Neural cell (in vitro differentiated cells): ENCODE data around the gene RELN. TPM values are rescaled to one million over a fixed set of nuclear protein-coding genes. Genes with fewer than 3 reads are reported as not detected.

Experiments
- H2AFZ ChIP-seq: fragments of 200-600, 300-800 bp; sonication (generic), shearing (Covaris generic); 2 replicates; pipeline ENCODE4 v1.6.0; 2014; ENCODE audit warnings: low read depth, mild to moderate bottlenecking, antibody characterized with exemption, low read length, moderate library complexity
- H3F3A ChIP-seq: fragments of 200-600 bp; shearing (Covaris generic); 2 replicates; pipeline ENCODE4 v1.6.1; 2016; ENCODE audit warnings: mild to moderate bottlenecking, moderate library complexity, mixed read lengths, antibody characterized with exemption, low read length; ENCODE audit not compliant: insufficient read depth, poor library complexity, severe bottlenecking
- H3K27ac ChIP-seq: fragments of 200-600, 300-800 bp; sonication (generic), shearing (Covaris generic); 2 replicates; pipeline ENCODE4 v1.5.1; 2014; ENCODE audit warnings: mild to moderate bottlenecking, low read length, moderate library complexity
- H3K27me3 ChIP-seq: fragments of 300-800, 200-600 bp; sonication (generic), shearing (Covaris generic); 2 replicates; pipeline ENCODE4 v1.6.0; 2014; ENCODE audit warnings: mild to moderate bottlenecking, low read depth, low read length, moderate library complexity; ENCODE audit not compliant: insufficient read depth
- H3K36me3 ChIP-seq: fragments of 300-800, 200-600 bp; sonication (generic), shearing (Covaris generic); 2 replicates; pipeline ENCODE4 v1.5.1; 2014; ENCODE audit warnings: mild to moderate bottlenecking, antibody characterized with exemption, low read length, moderate library complexity; ENCODE audit not compliant: insufficient read depth
- H3K4me2 ChIP-seq: fragments of 300-800, 200-600 bp; sonication (generic), shearing (Covaris generic); 2 replicates; pipeline ENCODE4 v1.6.0; 2014; ENCODE audit warnings: mild to moderate bottlenecking, low read length
- H3K4me3 ChIP-seq: fragments of 300-800, 200-600 bp; sonication (generic), shearing (Covaris generic); 2 replicates; pipeline ENCODE4 v1.5.1; 2014; ENCODE audit warnings: mild to moderate bottlenecking, low read length, moderate library complexity
- H3K79me2 ChIP-seq: fragments of 200-600 bp; shearing (Covaris generic); replicated peaks from 2 replicates; pipeline ENCODE4 v1.6.0; 2014; ENCODE audit warnings: mild to moderate bottlenecking, low read length, moderate library complexity; ENCODE audit not compliant: insufficient read depth
- H3K9ac ChIP-seq: fragments of 300-800, 200-600 bp; sonication (generic), shearing (Covaris generic); 2 replicates; pipeline ENCODE4 v1.6.1; 2016; ENCODE audit warnings: mild to moderate bottlenecking, low read length, mixed read lengths
- H3K9me2 ChIP-seq: fragments of 200-600 bp; shearing (Covaris generic); 2 replicates; pipeline ENCODE4 v1.6.1; 2016; ENCODE audit warnings: mild to moderate bottlenecking, low read length, mixed read lengths; ENCODE audit not compliant: insufficient read depth
- H3K9me3 ChIP-seq: fragments of 200-600, 300-800 bp; sonication (generic), shearing (Covaris generic); 2 replicates; pipeline ENCODE4 v1.6.1; 2016; ENCODE audit warnings: mild to moderate bottlenecking, mixed run types, low read length, moderate library complexity, mixed read lengths
- H4K20me1 ChIP-seq: fragments of 200-600 bp; shearing (Covaris generic); 2 replicates; pipeline ENCODE4 v1.6.1; 2016; ENCODE audit warnings: mild to moderate bottlenecking, mixed run types; ENCODE audit not compliant: insufficient read depth
- EP300 ChIP-seq: fragments of 450-650 bp; conservative IDR thresholded peaks from 2 replicates; pipeline ENCODE4 v1.6.1; 2014; ENCODE audit warnings: antibody characterized with exemption, mild to moderate bottlenecking, moderate library complexity; ENCODE audit not compliant: poor library complexity, severe bottlenecking
- EZH2 ChIP-seq: fragments of 200-600, 300-800 bp; shearing (Covaris generic), sonication (generic); IDR thresholded peaks from 2 replicates; pipeline ENCODE4 v1.6.1; 2014; ENCODE audit warnings: antibody characterized with exemption, low read length, borderline replicate concordance, mild to moderate bottlenecking; ENCODE audit not compliant: insufficient read depth, poor library complexity, severe bottlenecking
- MXI1 ChIP-seq: fragments of 450-650 bp; conservative IDR thresholded peaks from 2 replicates; pipeline ENCODE4 v1.6.1; 2014; ENCODE audit warnings: antibody characterized with exemption, mild to moderate bottlenecking; ENCODE audit not compliant: poor library complexity, severe bottlenecking
- POLR2AphosphoS5 ChIP-seq: IDR thresholded peaks from 2 replicates; pipeline ENCODE4 v1.6.1; 2012
- RAD21 ChIP-seq: fragments of 450-650 bp; conservative IDR thresholded peaks from 2 replicates; pipeline ENCODE4 v1.6.1; 2014; ENCODE audit warnings: antibody characterized with exemption, mild to moderate bottlenecking, moderate library complexity
- SMC3 ChIP-seq: fragments of 450-650 bp; conservative IDR thresholded peaks from 2 replicates; pipeline ENCODE4 v1.6.1; 2014; ENCODE audit warnings: antibody characterized with exemption, mild to moderate bottlenecking, moderate library complexity; ENCODE audit not compliant: poor library complexity
- TAF1 ChIP-seq: IDR thresholded peaks from 2 replicates; pipeline ENCODE4 v1.6.1; 2012; ENCODE audit warnings: low read depth
- polyA plus RNA-seq: library from polyadenylated mRNA; depleted of rRNA; stranded (reverse); fragments of >200 nt; gene quantifications from 2 replicates; pipeline ENCODE4 v1.2.3, GENCODE V29; 2014
- TF ChIP-seq, protein P1 (sequence below): fragments of 450-650 bp; IDR thresholded peaks from 2 replicates; pipeline ENCODE4 v1.5.1; 2014; ENCODE audit warnings: antibody characterized with exemption, mild to moderate bottlenecking, moderate library complexity; ENCODE audit not compliant: poor library complexity, severe bottlenecking
- TF ChIP-seq, protein P2 (sequence below): IDR thresholded peaks from 2 replicates; pipeline ENCODE4 v1.6.1; 2012; ENCODE audit warnings: borderline replicate concordance

Gene RELN
- polyA plus RNA-seq, 1 donor from 2014 or later, result 178 TPM

DNA sequence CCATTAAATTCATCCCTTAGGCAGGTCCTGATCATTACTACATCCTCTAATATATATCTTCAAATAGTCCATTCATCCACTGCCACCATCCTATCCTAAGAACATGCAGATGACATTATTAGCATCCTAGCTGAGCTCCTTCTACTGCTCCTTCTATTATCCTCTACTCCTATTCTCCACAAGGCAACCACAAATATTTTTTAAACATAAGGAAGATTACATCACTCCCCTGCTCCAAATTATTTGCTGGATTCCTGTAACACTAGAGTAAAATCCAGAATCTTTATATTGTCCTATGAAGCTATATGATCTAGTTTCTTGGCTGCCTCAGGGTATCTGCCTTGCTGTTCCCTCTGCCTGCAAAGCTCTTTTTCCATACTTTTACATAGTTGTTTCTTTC lies 367.2 kb downstream of the RELN start:
- Histone ChIP-seq H3K4me2 (no peak overlapping the region), H4K20me1 (no peaks in the 10 kb centered on the region), H3F3A (no peaks in the 10 kb centered on the region), H2AFZ (no peak overlapping the region), H3K4me3 (no peak overlapping the region), H3K9me3 (no peaks in the 10 kb centered on the region), H3K79me2 (no peaks in the 10 kb centered on the region), H3K36me3 (no peaks in the 10 kb centered on the region), H3K27ac (no peak overlapping the region), H3K9me2 (no peaks in the 10 kb centered on the region), H3K27me3 (no peaks in the 10 kb centered on the region), H3K9ac (no peak overlapping the region)
- TF ChIP-seq, protein P1, sequence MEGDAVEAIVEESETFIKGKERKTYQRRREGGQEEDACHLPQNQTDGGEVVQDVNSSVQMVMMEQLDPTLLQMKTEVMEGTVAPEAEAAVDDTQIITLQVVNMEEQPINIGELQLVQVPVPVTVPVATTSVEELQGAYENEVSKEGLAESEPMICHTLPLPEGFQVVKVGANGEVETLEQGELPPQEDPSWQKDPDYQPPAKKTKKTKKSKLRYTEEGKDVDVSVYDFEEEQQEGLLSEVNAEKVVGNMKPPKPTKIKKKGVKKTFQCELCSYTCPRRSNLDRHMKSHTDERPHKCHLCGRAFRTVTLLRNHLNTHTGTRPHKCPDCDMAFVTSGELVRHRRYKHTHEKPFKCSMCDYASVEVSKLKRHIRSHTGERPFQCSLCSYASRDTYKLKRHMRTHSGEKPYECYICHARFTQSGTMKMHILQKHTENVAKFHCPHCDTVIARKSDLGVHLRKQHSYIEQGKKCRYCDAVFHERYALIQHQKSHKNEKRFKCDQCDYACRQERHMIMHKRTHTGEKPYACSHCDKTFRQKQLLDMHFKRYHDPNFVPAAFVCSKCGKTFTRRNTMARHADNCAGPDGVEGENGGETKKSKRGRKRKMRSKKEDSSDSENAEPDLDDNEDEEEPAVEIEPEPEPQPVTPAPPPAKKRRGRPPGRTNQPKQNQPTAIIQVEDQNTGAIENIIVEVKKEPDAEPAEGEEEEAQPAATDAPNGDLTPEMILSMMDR, result no peak
- no peak for TF ChIP-seq RAD21
- no peak for TF ChIP-seq TAF1
- TF ChIP-seq SMC3, result no peak
- TF ChIP-seq EZH2, result no peak
- TF ChIP-seq, protein P2, sequence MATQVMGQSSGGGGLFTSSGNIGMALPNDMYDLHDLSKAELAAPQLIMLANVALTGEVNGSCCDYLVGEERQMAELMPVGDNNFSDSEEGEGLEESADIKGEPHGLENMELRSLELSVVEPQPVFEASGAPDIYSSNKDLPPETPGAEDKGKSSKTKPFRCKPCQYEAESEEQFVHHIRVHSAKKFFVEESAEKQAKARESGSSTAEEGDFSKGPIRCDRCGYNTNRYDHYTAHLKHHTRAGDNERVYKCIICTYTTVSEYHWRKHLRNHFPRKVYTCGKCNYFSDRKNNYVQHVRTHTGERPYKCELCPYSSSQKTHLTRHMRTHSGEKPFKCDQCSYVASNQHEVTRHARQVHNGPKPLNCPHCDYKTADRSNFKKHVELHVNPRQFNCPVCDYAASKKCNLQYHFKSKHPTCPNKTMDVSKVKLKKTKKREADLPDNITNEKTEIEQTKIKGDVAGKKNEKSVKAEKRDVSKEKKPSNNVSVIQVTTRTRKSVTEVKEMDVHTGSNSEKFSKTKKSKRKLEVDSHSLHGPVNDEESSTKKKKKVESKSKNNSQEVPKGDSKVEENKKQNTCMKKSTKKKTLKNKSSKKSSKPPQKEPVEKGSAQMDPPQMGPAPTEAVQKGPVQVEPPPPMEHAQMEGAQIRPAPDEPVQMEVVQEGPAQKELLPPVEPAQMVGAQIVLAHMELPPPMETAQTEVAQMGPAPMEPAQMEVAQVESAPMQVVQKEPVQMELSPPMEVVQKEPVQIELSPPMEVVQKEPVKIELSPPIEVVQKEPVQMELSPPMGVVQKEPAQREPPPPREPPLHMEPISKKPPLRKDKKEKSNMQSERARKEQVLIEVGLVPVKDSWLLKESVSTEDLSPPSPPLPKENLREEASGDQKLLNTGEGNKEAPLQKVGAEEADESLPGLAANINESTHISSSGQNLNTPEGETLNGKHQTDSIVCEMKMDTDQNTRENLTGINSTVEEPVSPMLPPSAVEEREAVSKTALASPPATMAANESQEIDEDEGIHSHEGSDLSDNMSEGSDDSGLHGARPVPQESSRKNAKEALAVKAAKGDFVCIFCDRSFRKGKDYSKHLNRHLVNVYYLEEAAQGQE, result no peak
- no peak for TF ChIP-seq EP300
- no peak for TF ChIP-seq MXI1
- TF ChIP-seq POLR2AphosphoS5, result no peak

DNA sequence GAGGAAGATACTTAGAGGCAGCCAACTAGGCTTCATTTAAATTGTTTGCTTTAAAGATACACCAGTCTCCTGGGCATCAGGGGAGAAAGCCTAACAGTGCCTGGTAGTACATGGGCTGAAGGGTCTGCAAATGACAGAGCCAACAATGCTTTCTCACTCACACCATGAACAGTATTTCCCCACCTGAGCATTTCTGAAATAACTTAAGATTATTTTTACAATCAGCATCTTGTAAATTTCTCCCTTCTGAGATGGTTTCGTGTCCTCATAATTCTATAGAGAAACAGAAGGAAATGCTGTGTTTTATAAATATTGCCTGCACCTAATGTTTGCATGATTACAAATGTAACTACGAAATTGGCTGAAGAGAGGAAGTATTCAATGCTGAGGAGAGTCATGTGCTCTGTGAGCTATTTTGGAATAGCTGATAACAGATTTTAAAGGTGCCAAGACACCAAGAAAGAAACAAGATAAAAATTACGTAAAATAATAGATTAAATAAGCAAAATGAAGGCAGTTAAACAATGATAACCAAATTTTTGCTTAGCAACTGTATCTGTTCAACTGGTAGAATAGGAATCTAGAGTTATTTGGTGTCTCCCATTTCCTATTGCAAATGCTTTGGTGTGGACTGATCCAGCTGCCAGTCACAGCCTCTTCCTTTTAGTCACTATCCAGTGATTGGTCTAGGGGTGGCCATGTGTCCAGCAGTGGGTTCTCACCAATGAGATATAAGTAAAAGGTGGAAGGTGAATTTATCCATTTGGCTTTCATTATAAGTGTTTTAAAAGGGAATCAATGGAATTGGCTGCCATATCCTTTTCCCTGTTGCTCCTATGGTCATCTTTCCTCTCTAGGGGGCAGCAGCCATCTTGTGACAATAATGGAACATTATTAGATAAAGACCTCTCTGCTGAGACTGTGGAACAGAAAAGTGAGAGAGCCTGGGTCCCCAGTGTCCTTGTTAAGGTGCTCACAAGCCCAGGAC lies 375.5 kb downstream of the RELN start:
- H3F3A ChIP-seq, result no peaks in the 10 kb centered on the region

More for the DNA sequence above, 375.5 kb downstream of the RELN start:
- Histone ChIP-seq H3K4me3 (no peak overlapping the region), H4K20me1 (no peaks in the 10 kb centered on the region), H3K79me2 (no peaks in the 10 kb centered on the region), H3K9ac (no peak overlapping the region), H3K36me3 (no peaks in the 10 kb centered on the region), H3K27me3 (no peaks in the 10 kb centered on the region), H2AFZ (no peak overlapping the region), H3K4me2 (no peak overlapping the region), H3K9me3 (no peaks in the 10 kb centered on the region), H3K27ac (no peak overlapping the region), H3K9me2 (no peaks in the 10 kb centered on the region)
- TF ChIP-seq, protein P1, result no peak
- TF ChIP-seq EZH2, result no peak
- no peak for TF ChIP-seq RAD21
- TF ChIP-seq, protein P2, result no peak
- no peak for TF ChIP-seq TAF1
- TF ChIP-seq SMC3, result no peak
- TF ChIP-seq EP300, result no peak
- no peak for TF ChIP-seq POLR2AphosphoS5
- no peak for TF ChIP-seq MXI1
